DMS114 treated with DMSO at 0.1 percent for 48 hours (cell line): Measurements from ENCODE around the gene CUL1.

ENCODE experiments used
- DNase-seq: peaks from one replicate; lab custom pipeline; 2025; ENCODE audit not compliant: unreplicated experiment; lab: John Stamatoyannopoulos, UW

The CUL1 gene

GRCh38 chr7:148698397-148699023 lies at the start of gene CUL1:
TSS of gene CUL1 (plus strand) at chr7:148698903. CDS start at chr7:148730123, 31,220 bp downstream.
- no peak for DNase-seq

DNA sequence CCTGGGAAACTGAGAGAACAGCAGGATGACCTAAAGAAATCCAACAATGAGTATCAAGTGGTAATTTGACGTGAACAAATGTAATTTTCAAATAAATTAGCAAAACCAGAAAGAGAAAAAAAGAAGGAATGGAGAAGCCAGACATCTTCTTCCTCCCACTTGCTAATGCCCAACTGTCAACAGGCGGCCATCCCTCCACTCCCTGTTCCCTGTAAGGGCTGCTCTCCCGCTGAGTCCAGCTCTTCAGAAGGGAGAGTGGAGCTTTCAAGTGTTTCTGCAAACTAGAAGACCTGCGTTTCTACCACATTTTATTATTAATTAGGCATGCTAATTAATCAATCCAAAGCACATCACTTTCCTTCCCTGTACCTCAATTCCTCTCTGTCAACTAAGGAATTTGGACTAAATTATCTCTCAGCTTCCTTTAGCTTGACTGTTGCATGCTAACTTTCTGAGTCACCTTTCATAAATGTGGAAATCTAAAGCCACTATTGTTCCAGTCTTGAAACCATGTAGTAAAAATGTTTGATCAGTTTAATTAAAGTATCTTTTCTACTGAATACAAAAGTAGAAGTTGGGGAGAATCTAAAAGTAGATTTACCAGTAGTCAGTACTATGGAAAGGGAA lies 48.4 kb upstream of the CUL1 start:
- no peak for DNase-seq

- no peak for DNase-seq
Observed at GRCh38 chr7:148652773-148653172, 45.9 kb upstream of the CUL1 start.

- DNase-seq = no peak
Observed at GRCh38 chr7:148657929-148658328, 40.8 kb upstream of the CUL1 start.

DNA sequence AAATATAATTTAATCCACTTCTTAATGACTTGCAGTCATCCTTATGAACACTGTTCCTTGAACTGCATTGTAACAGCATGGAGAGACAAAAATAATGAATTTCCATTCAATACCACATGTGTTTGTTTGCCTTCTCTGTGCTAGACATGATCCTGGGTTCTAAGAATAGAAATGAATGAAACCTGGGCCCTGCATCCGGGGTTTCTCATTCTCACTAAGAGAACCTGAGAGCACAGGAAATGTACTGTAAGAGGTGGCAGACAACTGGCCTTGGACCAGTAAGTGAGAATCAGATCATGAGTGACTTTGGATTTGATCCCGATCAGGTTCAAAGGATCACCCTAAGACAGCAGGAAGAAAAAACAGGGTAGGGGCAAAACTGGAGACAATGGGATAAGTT lies 37.2 kb upstream of the CUL1 start:
- DNase-seq = no peak

DNA sequence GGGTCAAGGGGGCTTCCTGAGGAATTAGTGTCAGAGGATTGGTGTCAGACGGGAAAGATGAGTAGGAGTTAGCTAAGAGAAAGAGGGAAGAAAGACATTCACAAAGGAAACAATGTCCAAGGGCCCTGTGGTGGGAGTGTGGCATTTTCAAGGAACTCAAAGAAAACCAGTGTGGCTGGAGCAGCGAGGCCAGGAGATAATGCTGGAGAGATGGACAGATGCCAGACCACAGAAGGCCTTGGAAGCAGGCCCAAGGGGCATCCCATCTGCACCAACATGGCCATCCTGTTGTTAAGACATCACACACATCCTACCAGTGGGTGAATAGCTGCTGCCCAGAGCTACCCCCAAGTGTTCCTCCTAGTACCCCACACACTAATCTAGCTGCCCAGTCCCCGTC lies 36.1 kb upstream of the CUL1 start:
- DNase-seq = no peak

DNA sequence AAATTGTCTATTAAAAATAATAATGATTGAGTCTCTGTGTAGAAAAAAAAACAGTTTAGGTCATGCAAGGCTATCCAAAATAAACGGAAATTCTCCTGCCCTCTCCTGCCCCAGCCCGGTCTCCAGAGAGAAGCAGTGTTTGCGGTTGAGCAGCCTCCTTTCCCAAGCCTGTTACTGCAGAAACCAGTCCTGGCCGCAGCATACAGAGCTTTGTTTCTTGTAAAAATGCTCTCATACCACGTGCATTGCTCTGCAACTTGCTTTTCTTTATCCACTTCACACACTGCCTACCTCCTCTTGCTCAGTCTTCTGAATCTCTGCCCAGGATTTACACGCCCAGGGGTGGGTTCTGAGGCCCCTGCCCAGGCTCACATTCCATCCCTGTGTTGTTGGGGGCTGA lies 34.4 kb upstream of the CUL1 start:
- no peak for DNase-seq

GRCh38 chr7:148665221-148665620 lies 33.5 kb upstream of the CUL1 start:
- no peak for DNase-seq

DNA sequence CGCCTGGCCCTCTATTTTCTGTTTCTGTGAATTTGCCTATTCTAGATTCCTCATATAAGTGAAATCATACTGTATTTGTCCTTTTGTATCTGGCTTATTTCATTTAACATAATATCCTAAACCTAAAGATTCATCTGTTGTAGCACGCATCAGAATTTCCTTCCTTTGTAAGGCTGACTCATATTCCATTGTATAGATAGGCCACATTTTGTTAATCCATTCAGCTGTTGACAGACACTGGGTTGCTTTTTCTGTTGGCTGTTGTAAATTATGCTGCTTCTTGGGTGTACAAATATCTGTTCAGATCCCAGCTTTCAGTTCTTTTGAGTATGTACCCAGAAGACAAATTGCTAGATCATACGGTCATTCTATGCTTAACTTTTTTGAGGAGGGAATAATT lies 28.8 kb upstream of the CUL1 start:
- DNase-seq = no peak

DNA sequence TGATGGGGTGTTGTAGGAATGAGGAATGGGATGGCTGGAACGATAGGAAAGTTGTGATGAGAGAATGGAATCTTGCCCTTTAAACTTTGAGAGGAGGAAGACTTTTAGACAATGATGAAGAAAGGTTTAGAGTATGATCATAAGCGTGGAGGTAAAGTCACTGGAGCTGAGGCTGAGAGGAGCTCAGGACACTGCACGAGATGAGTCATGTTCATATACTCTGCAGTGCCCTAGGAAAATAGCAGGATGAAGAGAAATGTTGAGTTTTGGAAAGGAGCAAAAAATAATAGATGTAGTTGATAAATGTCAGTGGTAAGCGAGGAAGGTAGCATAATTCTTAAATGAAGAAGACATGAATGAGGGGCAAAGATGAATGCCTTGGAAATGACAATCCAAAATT lies 28.3 kb upstream of the CUL1 start:
- no peak for DNase-seq

GRCh38 chr7:148670807-148671206 lies 27.9 kb upstream of the CUL1 start:
- DNase-seq = no peak

DNA sequence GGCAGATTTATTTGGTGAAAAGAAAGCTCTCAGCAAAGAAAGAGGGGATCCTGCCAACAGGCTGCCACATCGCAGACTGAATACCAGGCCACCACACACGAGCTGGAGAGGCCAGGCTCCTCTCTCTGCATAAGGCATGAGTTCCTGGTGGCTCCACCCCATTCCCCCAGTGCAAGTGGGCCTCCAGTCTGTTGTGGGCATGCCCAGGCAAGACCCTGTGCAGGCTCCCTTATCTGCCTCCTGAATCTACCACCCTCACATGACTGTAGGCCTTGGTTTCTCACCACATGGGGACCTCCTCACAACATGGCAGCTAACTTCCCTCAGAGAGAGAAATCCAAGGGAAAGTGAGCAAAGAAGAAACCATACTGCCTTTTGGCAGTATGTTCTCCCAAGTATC lies 26.7 kb upstream of the CUL1 start:
- DNase-seq = no peak

DNA sequence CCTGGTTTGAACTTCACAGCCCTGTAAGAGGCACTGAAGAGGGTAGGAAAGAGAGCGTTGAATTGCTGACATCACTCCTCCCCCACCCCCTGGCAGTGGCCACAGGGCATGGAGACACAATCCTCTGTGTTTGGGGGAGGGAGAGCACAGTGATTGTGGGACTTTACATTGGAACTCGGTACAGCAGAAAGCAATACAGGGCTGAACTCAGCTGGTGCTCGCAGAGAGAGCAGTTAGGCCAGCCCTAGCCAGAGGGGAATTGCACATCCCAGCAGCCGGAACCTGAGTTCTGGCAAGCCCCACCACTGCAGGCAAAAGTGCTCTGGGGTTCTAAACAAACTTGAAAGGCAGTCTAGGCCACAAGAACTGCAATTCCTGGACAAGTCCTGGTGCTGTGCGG lies 24.0 kb upstream of the CUL1 start:
- DNase-seq = no peak

DNA sequence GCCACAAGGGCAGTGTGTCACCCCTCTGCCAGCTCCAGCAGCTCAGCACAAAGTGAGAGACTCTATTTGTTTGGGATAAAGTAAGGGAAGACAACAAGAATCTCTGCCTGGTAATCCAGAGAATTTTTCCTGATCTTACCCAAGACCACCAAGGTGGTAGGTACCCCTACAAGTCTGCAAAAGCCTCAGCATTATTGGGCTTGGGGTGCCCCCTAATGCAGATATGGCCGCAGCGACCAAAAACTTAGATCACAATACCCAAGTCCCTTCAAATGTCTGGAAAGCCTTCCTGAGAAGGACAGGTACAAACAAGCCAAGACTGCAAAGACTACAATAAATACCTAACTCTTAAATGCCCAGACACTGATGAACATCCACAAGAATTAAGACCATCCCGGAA lies 22.4 kb upstream of the CUL1 start:
- no peak for DNase-seq

- no peak for DNase-seq
Observed at GRCh38 chr7:148681821-148682220, 16.9 kb upstream of the CUL1 start.

GRCh38 chr7:148684289-148684830 lies 14.3 kb upstream of the CUL1 start:
- no peak for DNase-seq

DNA sequence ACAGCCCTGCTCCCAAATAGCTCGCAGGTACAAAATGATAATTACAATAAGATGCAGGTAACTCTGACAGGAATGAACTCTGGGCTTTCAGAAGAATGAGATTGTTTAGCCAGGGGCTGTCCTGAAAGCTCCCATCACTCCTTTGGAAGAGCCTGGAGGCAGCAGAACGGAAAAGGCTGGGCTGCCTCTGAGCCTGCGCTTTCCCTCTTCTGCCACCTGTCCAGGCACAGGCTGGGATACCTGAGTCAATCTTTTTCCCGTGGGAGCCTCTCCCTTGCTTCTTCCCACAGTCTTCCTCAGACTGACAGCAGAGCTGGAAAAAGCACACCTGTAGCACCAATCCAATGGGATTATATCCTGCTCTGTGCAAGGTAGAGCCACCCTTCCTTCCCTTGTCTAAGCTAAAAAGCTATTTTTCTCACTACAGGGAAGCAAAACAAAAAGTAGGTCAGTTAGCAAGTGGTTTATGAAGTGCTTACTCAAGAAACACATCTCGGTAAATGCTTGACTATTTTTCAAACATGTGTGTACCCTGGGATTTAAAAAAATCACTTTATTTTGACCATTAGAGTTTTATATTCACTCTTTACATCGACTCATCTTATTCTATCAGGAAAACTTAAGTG lies 12.3 kb upstream of the CUL1 start:
- no peak for DNase-seq

DNA sequence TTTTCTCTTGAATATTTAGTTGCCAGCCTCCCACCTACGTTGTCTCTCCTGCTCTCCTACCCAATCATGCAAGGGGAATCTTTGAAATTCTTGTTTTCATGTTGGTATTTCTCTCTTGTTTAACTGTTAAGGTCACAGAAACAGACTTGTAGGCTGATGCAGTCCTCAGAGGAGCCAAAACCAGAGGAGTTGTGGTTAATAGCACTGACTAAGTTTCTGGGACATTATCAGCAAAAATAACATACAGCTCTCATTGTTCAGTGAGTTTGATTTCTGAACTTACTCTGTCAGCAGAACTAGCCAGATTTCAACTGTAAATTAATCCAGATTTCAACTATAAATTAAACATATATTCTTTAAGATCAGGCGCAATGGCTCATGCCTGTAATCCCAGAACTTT lies 11.1 kb upstream of the CUL1 start:
- DNase-seq = no peak

DNA sequence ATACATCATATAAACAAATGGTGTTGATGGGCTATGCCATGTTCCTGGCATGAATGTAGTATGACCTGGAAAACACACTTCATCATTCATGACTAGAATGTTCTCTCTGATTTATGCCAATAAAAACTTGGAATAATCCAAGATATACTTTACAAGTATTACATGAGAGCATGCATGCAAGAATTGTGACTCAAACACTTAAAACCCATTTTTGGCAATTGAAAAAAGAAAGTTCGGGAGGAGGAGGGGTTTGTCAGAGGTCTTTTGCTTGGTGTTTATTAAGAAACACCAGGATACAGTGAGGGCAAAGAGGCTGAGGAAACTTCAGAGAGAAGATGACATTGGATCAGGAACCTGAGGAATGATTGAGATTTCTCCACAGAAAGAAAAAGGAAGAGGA lies 10.2 kb upstream of the CUL1 start:
- no peak for DNase-seq

GRCh38 chr7:148693651-148694050 lies 5.1 kb upstream of the CUL1 start:
- no peak for DNase-seq

- no peak for DNase-seq
Observed at GRCh38 chr7:148694631-148695030, 4.1 kb upstream of the CUL1 start.

- DNase-seq = no peak
Observed at GRCh38 chr7:148695953-148696352, 2.8 kb upstream of the CUL1 start.
